GM21390 (cell line): ENCODE measurements around the gene PLA2G1B.

Source experiments
- ATAC-seq: cut with Tn5 transposase; IDR thresholded peaks from one replicate; pipeline ENCODE4 v1.9.1; 2021; ENCODE audit not compliant: unreplicated experiment

PLA2G1B gene

DNA sequence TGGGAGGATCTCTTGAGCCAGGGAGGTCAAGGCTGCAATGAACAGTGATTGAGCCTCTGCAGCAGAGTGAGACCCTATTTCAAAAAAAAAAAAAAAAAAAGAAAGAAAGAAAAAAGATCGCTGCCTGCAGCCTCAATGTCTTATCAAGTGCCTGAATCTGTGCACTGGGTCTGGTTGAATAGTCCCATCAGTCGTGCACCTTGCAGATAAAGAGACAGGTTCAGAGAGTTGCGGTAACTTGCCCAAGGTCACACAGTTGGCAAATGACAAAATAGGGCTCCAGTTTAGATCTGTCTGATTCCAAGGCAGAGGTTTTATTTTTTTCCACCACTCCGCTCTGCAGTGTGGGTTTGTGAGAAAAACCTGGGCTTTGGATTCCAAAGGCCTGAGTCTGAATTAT is 649 bp upstream of the PLA2G1B start:
- ATAC-seq, result no peak

GRCh38 chr12:120324841-120325417 is 2.6 kb downstream of the PLA2G1B start:
- ATAC-seq, result no peak

GRCh38 chr12:120323772-120324171 is 3.8 kb downstream of the PLA2G1B start:
- no peak for ATAC-seq

DNA sequence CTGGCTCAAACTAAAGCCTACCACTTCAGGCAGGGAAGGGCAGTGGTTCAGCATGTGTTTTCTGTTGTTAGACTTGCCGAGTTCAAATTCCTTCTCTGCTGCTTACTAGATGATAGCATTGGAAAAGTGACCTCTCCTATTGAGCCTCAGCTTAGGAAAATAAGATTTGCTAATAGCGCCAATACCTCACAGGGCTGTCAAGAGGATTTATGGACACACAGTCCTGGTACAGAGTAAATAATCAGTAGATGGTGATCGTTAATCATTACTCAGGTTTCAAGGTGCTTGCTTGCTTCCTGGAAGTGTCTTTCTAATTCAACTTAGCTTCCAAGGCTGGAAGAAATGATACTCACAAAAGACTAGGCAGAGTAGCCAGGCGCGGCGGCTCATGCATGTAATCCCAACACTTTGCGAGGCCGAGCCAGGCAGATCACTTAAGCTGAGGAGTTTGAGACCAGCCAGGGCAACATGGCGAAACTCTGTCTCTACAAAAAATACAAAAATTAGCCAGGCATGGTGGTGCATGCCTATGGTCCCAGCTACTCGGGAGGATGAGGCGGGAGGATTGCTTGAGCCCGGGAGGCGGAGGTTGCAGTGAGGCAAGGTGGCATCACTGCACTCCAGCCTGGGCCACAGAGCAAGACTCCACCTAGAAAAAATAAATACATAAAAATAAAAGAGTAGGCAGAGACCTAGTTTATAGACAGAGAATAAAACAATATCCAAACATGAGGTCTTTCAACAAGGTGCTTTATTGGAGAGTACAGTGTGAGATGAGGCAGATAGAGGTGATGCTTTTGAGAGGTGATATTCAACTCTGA is 6.0 kb downstream of the PLA2G1B start:
- ATAC-seq, result no peak

- ATAC-seq, result peak; percentile 98
Observed at GRCh38 chr12:120317224-120318105, 10.1 kb downstream of the PLA2G1B start.

DNA sequence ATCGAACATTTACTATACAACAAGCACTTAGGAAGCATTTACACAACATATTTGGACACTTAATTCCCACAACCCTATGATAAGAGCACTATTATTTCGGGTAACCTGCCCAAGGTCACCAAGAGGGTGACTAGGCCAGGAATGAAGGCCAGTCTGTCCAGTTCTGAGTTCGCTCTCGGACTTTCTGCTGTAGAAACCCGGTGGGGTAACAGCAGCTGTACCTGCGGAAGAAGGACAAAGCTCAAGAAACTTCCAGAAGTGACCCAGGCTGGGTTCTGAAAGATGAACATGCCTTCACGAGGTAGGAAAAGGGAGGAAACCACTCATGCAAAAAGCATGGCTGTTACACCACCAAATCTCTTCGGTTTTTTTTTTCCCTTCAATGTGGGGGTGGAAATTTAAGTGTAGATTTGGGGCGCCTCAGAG is 10.8 kb downstream of the PLA2G1B start:
- ATAC-seq, result no peak

DNA sequence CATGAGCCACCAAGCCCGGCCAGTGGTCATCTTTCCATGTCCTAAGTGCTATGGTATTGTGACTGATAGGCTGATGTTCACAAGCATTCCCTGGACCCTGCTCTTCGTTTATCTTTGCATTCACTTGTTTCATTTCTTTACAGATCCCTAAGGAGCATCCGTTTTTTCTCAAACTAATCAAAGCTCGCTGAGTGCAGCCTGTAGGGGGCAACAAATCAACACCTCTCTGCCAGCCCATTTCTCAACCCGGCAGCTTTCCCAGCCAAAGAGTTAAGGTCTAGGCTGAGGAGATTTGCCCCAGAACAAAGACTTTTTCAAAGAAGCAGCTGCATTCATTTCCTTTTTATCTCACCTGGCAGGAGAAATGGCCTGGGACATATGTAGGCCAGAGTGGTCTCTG is 13.4 kb downstream of the PLA2G1B start:
- ATAC-seq, result no peak

- peak; percentile 100 for ATAC-seq
Observed at GRCh38 chr12:120301962-120302815, 25.4 kb downstream of the PLA2G1B start, which contains the start of gene SIRT4. SIRT4 (plus strand) TSS chr12:120302321; CDS start chr12:120303562, 1,241 bp downstream.

GRCh38 chr12:120292661-120293531 is 34.7 kb downstream of the PLA2G1B start, which contains the start of gene RNU4-1:
RNU4-1 (minus strand) TSS chr12:120293237.
- ATAC-seq, result peak; percentile 58

DNA sequence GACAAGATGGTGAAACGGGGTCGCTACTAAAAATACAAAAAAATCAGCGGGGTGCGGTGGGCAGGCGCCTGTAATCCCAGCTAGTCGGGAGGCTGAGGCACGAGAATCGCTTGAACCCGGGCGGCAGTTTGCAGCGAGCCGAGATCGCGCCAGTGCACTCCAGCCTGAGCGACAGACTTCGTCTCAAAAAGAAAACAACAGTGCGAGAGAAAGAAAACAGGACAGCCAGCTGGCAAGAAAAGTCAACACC is 35.2 kb downstream of the PLA2G1B start:
- no peak for ATAC-seq

GRCh38 chr12:120290609-120291305 is 36.8 kb downstream of the PLA2G1B start:
- no peak for ATAC-seq

GRCh38 chr12:120287491-120287890 is 40.1 kb downstream of the PLA2G1B start:
- ATAC-seq, result no peak

GRCh38 chr12:120286768-120287490 is 40.6 kb downstream of the PLA2G1B start:
- no peak for ATAC-seq

- no peak for ATAC-seq
Observed at GRCh38 chr12:120284381-120284780, 43.2 kb downstream of the PLA2G1B start.

DNA sequence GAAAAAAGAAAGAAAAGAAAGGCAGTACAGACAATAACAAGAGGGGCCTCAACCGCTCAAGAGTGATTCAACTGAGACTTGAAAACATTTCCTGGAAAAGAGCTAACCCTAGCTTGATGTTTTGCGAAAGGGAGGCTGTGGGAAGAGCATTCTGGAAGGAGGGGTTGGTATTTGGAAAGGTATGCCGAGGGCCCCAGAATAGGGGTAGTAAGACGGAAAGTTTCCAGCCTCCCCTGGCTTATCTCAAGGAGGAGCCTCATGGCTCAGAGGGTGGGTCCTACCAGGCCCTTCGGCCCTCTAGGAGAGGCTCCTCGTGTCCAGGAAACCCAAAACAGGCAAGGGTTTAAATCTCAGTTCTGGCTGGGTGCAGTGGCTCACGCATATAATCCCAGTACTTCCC is 44.3 kb downstream of the PLA2G1B start:
- ATAC-seq, result no peak

DNA sequence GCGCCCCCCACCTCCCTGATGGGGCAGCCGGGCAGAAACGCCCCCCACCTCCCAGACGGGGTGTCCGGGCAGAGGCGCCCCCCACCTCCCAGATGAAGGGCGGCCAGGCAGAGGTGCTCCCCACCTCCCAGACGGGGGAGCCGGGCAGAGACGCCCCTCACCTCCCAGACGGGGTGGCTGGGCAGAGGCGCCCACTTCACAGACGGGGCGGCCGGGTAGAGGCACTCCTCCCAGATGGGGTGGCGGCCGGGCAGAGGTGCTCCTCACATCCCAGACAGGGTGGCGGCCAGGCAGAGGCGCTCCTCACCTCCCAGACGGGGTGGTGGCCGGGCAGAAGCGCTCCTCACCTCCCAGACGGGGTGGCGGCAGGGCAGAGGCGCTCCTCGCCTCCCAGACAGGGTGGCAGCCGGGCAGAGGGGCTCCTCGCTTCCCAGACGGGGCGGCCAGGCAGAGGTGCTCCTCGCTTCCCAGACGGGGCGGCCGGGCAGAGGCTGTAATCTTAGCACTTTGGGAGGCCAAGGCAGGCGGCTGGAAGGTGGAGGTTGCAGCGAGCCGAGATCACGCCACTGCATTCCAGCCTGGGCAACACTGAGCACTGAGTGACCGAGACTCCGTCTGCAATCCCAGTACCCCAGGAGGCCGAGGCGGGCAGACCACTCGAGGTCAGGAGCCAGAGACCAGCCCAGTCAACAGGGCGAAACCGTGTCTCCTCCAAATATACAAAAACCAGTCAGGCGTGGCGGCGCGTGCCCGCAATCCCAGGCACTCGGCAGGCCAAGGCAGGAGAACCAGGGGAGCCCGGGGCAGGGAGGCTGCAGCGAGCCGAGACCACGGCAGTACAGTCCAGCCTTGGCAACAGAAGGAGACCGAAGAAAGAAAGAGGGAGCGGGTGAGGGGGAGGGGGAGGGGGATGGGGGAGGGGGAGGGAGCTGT is 49.2 kb downstream of the PLA2G1B start:
- ATAC-seq, result no peak

DNA sequence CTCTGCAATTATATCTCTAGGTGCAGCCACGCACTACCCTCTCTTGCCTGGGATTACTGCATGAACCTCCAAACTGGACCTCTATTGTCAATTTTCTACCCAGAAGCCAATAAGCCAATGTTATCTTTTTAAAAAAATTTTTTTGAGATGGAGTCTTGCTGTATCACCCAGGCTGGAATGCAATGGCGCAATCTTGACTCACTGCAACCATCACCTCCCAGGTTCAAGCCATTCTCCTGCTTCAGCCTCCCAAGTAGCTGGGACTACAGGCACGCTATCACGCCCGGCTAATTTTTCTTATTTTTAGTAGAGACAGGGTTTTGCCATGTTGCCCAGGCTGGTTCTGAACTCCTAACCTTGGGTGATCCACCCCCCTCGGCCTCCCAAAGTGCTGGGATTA is 50.8 kb downstream of the PLA2G1B start:
- ATAC-seq, result no peak
